Measurements from ENCODE around the gene WNK2. TPM values are rescaled to one million over a fixed set of nuclear protein-coding genes. Genes with fewer than 3 reads are reported as not detected.

The WNK2 gene
- total and polyA plus RNA-seq, 2 donors (not counting 3 experiments of a cell fraction or from before 2014, with no cell fraction given): not detected

- Histone ChIP-seq H3K27ac (ENCODE audit: insufficient read depth, low read depth, low read length) (no peak overlapping the region), H3K4me3 (replicated peaks in 1 of 3; ENCODE audit: insufficient read depth in 1 of 3, low read depth in 1 of 3, low read length in 3 of 3) (no peak overlapping the region), H2AFZ (ENCODE audit: low read depth, low read length) (no peak overlapping the region), H4K20me1 (replicated peaks; ENCODE audit: control insufficient read depth, extremely low read depth, insufficient read depth, low read length) (no peaks in the 10 kb centered on the region), H3K9me3 (replicated peaks; ENCODE audit: control insufficient read depth, insufficient read depth, low read length) (no peaks in the 10 kb centered on the region), H3K36me3 (ENCODE audit: control insufficient read depth in 2 of 2, extremely low read depth in 1 of 2, insufficient read depth in 2 of 2, low read length in 2 of 2) (no peaks in the 10 kb centered on the region), H3K79me2 (ENCODE audit: control insufficient read depth, insufficient read depth, low read length) (no peaks in the 10 kb centered on the region), H3K4me2 (ENCODE audit: insufficient read depth, low read length) (no peak overlapping the region), H3K9me1 (replicated peaks; ENCODE audit: control insufficient read depth, extremely low read depth, insufficient read depth, low read length) (no peaks in the 10 kb centered on the region), H3K4me1 (ENCODE audit: control insufficient read depth, extremely low read depth, insufficient read depth, low read length) (no peaks in the 10 kb centered on the region), H3K27me3 (ENCODE audit: control insufficient read depth in 2 of 2, insufficient read depth in 2 of 2, low read length in 2 of 2) (no peaks in the 10 kb centered on the region), H3K9ac (replicated peaks; ENCODE audit: extremely low read depth, insufficient read depth, low read length) (no peak overlapping the region)
- dilution Hi-C loops (cut with MboI; ENCODE audit: extremely low pct_ligation_motif_present, low sequenced_read_pairs) (no loop called here), intact Hi-C loops (cut with micrococcal nuclease) (no loop called here)
- TF ChIP-seq EZH2 (IDR thresholded peaks at IDR 0.05; ENCODE audit: borderline replicate concordance, low read depth, low read length, severe bottlenecking) (no peak), JUN (IDR thresholded peaks at IDR 0.05; ENCODE audit: borderline replicate concordance, insufficient read depth, insufficient read length, low read depth) (no peak), FOS (IDR thresholded peaks at IDR 0.05; ENCODE audit: borderline replicate concordance, insufficient read depth, low read length) (no peak), MYC (IDR thresholded peaks at IDR 0.05; ENCODE audit: low read depth, low read length) (no peak), CTCF (IDR thresholded peaks at IDR 0.05; ENCODE audit: extremely low read depth in 1 of 2, insufficient read depth in 1 of 2, low read depth in 1 of 2, low read length in 2 of 2) (no peak), POLR2AphosphoS5 (IDR thresholded peaks at IDR 0.05; ENCODE audit: insufficient read depth, low read depth, low read length) (no peak), POLR2A (IDR thresholded peaks at IDR 0.05; ENCODE audit: low read depth, low read length) (no peak), GATA2 (IDR thresholded peaks at IDR 0.05; ENCODE audit: insufficient read depth, insufficient read length, low read depth, low read length) (no peak)
- TF ChIP-seq, protein P1, sequence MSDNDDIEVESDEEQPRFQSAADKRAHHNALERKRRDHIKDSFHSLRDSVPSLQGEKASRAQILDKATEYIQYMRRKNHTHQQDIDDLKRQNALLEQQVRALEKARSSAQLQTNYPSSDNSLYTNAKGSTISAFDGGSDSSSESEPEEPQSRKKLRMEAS (IDR thresholded peaks at IDR 0.05; ENCODE audit: insufficient read depth, insufficient read length): no peak
- CTCF ChIA-PET: no interaction called here
- POLR2A ChIA-PET: no interaction called here
- FAIRE-seq (no peak), DNase-seq (ENCODE audit: low read depth, low spot score) (no peak)
- BruUV-seq (replicated peaks): no TSS peak
Observed at GRCh38 chr9:93267091-93267541, 83.2 kb downstream of the WNK2 start.

Data from endothelial cell of umbilical vein (primary cell).